Upper lobe of left lung (tissue), 4 donors: ENCODE measurements around the gene FAM221A.

Source experiments
- EP300 ChIP-seq, 4 donors: sonication (generic); formaldehyde crosslinking; IDR thresholded peaks; one replicate each; pipeline ENCODE4 v1.5.1; 2017; ENCODE audit warnings: antibody characterized with exemption in 4 of 4, control low read depth in 2 of 4
- POLR2A ChIP-seq, 4 donors: fragments of 450-650 bp; IDR thresholded peaks; one replicate each; pipeline ENCODE4 v1.5.1; 2016 to 2017; ENCODE audit warnings: antibody characterized with exemption in 4 of 4, mild to moderate bottlenecking in 2 of 4
- TF ChIP-seq, protein P1 (sequence below), 6 experiments: fragments of 450-650 bp in 4 of 6; fragments of 200-600 bp in 2 of 6; sonication (generic) in 2 of 6; IDR thresholded peaks; one replicate each; pipeline ENCODE4 v1.5.1; 2016 to 2019; ENCODE audit warnings: antibody characterized with exemption in 6 of 6

DNA sequence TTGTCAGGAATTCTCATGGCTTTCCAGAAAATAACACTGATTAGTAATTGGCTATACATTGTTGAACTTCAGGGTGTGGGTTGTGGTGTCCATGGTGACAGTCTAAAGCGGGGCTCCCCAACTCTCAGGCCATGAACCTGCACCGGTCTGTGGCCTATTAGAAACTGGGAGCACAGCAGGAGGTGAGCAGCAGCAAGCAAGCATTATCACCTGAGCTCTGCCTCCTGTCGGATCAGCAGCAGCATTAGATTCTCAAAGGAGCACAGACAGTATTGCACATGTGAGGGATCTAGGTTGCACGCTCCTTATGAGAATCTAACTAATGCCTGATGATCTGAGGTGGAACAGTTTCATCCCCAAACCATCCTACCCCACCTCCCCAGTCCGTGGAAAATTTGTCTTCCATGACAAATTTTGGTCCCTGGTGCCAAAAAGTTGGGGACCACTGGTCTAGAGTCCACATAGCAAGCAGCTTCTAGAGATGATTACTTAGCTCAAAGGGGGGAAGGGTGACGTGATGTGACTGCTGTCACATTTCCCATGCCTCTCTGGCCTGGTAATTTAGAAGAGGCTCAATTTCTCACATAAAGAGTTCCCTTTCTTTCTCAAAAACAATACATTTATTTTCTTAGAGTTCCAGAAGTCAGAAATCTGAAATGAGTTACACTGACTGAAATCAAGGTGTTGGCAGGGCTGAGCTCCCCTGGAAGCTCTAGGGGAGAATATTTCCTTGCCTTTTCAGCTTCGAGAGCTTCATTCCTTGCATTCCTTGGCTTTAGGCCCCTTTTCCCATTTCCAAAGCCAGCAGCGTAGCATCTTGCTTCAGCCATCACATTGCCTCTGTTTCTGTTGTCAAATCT, 17.6 kb upstream of the FAM221A start:
- TF ChIP-seq, protein P1, sequence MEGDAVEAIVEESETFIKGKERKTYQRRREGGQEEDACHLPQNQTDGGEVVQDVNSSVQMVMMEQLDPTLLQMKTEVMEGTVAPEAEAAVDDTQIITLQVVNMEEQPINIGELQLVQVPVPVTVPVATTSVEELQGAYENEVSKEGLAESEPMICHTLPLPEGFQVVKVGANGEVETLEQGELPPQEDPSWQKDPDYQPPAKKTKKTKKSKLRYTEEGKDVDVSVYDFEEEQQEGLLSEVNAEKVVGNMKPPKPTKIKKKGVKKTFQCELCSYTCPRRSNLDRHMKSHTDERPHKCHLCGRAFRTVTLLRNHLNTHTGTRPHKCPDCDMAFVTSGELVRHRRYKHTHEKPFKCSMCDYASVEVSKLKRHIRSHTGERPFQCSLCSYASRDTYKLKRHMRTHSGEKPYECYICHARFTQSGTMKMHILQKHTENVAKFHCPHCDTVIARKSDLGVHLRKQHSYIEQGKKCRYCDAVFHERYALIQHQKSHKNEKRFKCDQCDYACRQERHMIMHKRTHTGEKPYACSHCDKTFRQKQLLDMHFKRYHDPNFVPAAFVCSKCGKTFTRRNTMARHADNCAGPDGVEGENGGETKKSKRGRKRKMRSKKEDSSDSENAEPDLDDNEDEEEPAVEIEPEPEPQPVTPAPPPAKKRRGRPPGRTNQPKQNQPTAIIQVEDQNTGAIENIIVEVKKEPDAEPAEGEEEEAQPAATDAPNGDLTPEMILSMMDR (IDR thresholded peaks at IDR 0.05) = no peak
- TF ChIP-seq POLR2A (IDR thresholded peaks at IDR 0.05) (no peak), EP300 (IDR thresholded peaks at IDR 0.05) (no peak)
